HL-60/S4 treated with retinoic acid at 250 ng/mL for 4 days and 3 days (cell line): ENCODE measurements around the gene SLBP.

Experiments used
- in situ Hi-C: fragments of 300-500 bp; cut with MboI; formaldehyde crosslinking; loops from 2 replicates; pipeline ENCODE4 v1.7.0; 2022; ENCODE audit warnings: low sequenced_read_pairs

The SLBP gene

DNA sequence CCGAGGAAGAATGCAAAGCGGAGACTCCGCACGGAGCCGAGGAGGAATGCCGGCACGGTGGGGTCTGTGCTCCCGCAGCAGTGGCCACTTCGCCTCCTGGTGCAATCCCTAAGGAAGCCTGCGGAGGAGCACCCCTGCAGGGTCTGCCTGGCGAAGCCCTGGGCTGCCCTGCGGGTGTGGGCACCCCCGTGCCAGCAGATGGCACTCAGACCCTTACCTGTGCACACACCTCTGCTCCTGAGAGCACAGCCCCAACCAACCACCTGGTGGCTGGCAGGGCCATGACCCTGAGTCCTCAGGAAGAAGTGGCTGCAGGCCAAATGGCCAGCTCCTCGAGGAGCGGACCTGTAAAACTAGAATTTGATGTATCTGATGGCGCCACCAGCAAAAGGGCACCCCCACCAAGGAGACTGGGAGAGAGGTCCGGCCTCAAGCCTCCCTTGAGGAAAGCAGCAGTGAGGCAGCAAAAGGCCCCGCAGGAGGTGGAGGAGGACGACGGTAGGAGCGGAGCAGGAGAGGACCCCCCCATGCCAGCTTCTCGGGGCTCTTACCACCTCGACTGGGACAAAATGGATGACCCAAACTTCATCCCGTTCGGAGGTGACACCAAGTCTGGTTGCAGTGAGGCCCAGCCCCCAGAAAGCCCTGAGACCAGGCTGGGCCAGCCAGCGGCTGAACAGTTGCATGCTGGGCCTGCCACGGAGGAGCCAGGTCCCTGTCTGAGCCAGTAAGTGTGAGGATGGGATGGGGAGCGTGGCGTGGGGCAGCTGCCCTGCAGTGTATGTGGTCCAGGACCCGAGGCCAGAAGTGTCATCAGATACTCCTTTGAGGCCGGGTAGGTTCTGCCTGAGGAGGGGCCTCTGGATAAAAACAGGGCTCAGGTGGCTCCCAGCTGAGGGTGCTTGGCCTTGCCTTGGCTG lies 16.2 kb upstream of the SLBP start:
- in situ Hi-C loops: no loop called here

DNA sequence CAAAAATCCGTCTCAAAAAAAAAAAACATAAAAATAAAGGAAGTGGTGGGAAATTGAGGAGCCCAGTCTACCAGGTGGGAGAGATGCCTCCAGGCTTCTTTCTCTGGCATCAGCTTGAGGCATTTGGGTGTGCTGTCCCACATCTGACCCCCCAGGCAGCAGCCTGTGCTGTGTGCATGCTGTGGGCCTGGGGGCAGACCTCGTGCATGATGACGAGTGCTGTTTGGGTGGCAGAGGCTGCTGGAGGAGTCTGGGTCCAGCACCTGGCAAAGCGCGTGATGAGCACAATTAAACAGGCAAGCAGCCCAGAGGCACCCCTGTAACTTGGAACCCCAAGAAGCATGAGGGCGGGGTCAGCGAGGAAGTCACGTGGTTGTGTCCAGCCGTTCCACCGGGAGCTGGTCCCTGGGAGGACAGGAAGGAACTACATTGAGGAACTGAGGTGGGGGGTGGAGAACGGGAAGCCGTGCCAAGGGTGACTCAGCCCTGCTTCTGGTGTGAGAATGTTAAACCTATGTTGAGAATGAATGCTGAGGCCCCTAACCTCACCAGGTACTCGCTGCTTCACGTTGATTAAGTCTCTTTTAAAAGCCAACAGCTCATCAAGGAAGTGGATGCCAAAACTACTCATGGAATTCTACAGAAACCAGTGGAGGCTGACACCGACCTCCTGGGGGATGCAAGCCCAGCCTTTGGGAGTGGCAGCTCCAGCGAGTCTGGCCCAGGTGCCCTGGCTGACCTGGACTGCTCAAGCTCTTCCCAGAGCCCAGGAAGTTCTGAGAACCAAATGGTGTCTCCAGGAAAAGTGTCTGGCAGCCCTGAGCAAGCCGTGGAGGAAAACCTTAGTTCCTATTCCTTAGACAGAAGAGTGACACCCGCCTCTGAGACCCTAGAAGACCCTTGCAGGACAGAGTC lies 15.3 kb upstream of the SLBP start:
- in situ Hi-C loops: no loop called here

DNA sequence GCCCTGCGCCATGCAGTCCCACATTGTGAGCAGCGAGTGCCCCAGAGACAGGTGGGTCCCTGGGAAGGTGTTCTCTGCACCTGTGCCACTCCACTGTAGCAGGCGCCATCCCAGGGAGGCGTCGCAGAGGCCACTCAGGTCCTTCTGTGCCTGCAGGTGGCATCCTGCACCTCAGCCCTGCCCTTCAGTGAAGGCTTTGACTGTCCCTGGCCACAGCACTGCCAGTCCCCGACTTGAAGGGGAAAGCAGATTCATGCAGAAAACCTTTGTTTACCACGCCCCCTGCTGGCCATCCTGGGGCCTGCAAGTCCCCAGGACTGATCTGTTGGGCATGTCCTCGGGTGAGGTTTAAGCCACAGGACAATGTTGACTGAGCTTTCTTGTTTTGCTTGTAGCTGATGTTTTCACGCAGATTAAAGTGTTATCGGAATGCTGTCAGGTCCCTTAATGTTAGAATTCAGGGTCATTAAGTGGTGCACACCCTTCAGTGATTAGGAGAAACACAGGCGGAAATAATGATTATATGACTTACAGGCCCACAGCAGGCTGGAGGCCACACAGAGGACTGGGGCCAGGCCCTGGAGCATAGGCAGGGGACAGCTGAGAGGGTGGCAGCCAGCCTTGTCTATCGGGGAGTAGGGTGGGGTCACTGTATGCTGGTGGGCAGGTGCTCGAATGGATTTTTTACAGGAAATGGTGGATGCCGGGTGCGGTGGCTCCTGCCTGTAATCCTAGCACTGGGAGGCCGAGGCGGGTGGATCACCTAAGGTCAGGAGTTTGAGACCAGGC lies 14.2 kb upstream of the SLBP start:
- in situ Hi-C loops: no loop called here

DNA sequence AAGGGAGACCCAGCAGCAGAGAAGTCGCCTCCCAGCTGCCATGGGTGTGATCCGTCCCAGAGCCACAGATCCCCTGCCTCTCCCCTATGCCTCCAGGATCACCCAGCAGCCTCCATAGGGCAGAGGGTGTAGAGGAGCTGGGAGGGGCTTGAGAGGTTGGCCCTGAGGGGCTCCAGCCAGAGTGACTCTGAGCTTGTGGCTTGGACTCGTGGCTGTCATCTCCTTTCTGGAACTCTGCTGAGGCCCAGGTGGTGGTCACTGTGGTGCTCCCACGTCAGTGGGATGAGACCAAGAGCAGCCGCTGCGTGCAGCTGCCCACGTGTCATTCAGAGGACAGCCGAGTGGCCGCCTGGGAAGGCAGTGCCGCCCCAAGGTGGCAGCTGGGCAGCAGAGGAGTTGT lies 13.4 kb upstream of the SLBP start:
- in situ Hi-C loops: no loop called here

DNA sequence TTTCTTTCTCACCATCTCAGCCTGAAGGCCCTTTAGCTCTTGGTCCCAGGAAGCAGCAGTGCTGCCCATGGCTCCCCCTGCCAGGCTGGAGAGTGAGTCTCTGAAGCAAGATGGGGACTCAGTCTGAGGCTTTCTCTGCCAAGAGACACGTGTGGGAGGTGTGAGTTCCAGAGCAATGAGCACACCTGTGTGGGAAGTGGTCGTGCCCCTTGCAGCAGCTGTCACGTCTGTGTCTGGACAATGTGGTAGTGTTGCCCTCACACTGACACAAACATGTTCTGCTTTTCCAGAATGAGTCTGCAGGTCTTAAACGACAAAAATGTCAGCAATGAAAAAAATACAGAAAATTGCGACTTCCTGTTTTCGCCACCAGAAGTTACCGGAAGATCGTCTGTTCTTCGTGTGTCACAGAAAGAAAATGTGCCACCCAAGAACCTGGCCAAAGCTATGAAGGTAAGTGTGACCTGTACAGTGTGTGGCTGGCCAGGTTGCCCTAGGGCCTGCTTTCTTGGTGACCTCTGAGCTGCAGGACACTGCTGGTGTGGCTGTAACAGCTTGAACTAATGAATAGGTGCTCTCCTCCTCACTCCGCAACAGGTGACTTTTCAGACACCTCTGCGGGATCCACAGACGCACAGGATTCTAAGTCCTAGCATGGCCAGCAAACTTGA lies 11.1 kb upstream of the SLBP start:
- in situ Hi-C loops: no loop called here

DNA sequence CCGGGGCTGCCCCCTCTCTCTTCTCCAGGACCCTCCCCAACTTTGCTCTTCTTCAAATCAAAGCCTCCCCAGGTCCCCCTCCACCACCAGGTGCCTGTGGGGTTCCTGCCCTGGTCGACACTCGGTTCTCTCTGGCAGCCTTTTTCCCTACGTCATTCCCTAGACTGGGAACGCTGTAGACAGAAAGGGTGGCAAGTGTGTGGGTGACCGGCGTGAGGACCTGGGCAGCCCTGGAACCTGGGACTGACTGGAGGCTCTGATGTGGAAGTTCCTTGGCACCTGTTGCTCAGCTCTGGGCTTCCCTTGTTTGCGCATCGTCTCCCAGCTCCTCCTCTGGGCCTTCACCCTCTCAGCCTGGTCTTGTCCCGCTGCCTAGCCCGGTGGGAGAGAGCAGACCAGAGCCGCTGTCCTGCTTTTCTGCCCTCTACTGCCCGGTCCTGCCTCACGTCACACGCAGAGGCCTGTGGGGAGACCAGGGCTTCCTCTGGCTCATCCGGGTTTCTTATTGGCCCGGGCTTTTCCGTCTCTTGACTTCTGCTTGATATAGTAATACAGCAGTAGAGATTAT lies 10.5 kb upstream of the SLBP start:
- in situ Hi-C loops: no loop called here

DNA sequence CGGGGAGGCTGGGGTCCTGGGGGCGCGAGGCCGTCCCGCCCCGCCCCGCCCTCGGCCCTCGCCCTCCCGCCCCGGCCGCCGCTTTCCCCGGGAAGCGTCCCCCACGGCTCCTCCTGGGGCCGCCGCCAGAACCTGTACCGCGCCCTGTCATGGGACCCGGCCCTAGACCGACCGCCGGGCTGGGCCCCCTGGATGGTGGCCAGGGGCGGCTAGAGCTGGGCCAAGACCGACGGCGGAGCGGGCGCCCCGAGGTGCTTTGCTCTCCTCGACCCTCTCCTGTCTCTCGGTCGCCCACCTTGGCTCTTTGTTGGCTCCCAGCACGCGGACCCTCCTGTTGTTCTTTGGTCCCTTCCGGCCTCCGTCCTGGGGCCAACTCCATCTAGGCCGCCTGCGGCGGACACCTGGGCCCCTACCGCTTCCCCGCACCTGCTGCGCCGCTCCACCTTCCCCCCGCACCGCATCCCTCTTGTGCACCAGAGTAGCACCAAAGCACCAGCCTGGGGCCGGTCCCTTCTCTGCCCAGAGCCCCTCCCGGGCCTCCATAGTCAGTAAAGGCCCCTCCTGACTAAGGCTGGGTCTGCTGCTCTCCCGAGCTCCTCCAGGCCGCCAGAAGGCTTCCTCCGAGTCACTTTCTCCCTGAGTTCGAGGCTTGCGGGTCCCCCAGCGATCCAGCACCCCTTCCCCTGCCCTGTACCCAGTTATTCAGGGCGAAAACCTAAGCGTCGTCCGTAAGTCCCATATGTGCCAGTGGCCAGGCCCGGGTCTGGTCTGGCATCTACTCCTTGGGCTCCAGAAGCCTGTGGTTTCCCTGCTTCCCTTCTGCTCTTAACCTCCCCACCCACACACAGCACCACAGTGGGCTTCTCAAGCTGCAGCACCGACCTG lies 9.8 kb upstream of the SLBP start:
- in situ Hi-C loops: no loop called here

DNA sequence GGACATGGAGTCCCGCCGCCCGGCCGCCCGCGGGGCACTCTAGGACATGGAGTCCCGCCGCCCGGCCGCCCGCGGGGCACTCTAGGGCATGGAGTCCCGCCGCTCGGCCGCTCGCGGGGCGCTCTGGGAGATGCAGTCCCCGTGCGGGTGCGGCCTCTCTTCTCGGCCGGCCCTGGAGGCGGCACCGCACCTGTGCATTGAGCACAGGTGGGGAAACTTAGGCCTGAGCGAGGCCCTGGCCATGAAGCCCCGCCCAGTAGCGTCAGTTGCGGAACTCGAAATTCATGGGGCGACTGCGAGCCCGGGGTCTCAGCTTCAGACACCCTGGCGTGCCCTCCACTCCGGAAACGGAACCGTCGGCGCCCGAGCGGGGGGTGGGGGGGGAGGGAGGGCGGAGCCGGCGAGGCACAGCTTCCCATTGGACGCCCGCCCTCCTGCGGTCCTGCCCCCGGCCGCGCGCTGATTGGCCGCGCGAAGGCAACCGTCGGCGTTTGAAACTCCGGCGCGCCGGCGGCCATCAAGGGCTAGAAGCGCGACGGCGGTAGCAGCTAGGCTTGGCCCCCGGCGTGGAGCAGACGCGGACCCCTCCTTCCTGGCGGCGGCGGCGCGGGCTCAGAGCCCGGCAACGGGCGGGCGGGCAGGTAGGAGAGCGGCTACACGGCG lies 9.0 kb upstream of the SLBP start, which contains the start of the genes TACC3 and TMEM129:
TACC3 (plus strand) TSS at position 519 of the 663 bp plus-strand sequence. CDS start 1,901 bp downstream, outside the sequence.
TMEM129 (minus strand) TSS at position 321 of the 663 bp plus-strand sequence. CDS start 486 bp downstream, outside the sequence.
- in situ Hi-C loops: no loop called here

DNA sequence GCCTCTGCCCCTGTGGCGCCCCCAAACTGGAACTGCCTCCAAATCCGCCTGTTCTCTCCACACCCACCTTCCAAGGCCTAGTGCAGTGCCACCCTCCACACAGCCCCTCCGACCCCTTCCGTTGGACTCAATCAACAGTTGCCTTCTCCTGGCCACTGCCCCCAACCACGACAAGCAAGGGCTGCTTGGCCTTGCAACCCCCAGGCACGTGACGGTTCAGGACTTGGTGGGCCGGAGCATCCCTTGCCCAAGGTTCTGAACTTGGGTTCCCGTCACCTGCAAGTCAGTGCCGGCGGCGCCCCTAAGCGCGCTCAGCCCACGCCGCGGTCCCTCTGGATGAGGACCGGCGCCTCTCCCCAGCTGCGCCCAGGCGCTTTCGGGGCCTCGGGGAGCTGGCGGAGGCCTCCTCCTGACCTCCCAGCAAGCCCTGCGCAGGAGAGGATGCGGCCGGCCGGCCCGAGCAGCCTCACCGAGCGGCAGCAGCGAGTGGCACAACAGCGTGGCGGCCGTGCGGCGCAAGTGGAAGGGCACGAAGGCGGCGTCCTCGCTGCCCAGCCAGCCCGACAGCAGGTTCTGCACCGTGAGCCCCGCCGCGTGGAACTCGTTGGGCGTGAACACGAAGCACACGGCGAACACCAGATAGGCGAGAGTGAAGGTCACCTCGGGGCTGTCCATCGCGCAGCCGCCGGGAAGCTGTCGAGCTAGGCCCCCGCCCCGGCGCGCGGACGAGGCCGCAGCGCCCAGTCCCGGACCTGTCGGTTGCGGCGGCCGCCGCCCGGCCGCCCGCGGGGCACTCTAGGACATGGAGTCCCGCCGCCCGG lies 8.3 kb upstream of the SLBP start:
- in situ Hi-C loops: no loop called here

DNA sequence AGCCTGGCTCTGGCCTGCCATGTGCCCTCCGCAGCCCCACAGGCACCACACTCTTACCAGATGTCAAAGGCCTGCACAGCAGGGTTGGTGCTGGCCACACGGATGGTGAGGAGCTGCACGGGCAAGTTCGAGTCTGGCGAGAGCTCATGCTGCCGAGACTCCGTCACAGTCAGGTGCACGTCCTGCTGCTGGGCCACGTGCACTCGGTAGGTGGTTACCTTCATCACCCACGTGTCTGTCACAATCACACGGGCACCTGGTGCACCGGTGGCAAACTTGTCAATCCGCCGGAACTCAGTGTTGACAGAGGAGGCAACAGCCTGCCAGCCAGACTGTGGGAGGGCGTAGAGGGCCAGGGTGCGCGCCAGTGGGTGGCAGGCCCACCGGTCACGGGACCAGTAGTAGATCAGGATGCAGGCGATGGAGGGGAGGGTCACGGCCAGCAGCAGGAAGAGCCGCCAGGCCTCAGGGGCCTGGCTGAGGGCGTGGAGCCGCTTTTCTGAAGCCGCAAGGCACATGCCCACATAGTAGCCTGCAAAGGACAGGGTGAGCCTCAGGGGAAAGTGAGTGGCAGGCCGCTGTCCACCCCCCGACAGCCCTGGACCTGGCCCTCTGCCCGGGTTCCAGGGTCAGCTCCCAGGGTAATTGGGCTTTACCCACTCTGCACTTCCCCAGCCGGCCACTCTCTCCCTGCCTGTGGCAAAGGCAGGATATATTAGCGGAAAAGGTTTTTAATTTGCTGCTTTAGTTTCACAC lies 6.2 kb upstream of the SLBP start:
- in situ Hi-C loops: no loop called here

DNA sequence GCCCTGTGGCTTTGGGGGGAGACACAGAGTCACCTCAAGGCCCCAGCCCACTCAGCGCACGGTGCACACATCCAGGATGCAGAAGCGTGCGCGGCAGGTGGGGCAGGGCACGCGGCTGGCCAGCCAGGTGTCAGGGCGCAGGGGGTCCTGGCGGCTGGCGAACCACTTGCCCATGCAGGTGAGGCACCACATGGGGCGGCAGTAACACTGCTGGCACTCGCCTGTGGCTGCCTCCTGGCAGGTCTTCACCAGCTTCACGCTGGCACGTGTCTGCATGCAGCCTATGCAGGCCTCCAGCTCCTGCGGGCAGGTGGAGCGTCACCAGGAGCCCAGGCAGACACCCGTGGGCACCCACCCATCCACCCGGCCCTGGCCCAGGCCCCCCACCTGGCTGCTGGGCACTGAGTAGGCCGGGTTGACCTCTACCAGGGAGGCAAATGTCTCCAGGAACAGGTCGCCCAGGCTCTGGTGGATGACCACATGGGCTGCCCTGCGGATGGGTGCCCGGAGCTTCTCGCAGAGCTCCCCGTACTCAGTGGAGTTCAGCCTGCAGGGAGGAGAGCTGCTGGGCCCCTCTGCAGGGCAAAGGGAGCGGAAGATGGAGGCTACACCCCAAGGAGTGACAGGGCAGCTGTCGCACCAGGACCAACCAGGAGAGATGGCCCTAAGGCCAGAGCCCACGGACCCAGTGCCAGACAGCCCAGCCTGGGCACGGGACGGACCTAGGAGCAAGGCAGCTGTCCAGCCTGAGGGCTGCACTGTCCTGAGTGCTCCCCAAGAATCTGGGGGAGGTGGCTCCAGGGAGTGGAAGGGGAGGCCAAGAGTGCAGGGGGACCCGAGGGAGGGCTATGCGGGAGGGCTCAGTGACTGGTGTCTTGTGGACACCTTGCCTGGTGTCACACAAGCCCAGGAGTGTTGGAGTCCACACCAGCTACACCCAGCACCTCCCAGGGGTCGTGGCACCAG lies 5.3 kb upstream of the SLBP start:
- in situ Hi-C loops: no loop called here

DNA sequence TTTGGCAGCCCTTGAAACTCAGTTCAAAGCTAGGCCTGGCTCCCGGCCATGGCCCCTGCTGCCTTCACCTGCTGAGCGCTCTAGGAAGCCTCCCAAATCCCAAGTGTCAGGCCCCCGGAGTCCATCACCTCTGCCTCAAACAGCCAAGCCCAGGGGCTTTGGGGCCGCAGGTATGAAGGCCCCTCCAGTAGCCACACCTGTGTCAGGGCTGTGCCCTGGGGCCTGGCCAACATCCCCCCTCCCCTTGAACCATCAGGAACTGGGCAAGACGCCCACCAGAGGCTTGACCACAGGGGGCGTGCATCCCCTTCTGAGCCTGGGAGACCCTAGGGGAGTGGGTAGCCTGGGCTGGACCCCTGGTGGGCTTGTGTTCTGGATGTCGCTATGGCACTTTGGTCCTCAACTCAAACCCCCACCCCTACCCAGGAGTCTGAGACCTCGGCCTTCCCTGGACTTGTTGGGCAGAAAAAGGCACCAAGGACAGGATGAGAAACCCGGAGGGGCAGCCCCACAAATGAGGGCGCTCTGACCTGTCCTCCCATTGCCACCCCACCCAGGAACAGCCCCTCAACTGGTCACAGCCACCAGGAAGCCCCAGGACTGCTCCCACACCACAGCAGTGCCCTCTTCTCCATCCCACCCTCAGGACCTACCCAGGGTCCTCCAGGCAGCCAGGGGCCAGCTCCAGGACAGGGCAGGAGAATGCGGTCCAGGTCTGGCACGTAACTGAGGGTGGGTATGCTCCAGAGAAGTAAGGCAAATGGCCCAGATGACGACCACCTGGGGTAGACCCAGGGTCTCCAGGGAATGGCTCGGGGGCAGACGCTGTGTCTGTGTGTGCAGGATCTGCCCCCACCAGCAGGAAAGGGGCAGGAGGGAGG lies 4.2 kb upstream of the SLBP start:
- in situ Hi-C loops: no loop called here

DNA sequence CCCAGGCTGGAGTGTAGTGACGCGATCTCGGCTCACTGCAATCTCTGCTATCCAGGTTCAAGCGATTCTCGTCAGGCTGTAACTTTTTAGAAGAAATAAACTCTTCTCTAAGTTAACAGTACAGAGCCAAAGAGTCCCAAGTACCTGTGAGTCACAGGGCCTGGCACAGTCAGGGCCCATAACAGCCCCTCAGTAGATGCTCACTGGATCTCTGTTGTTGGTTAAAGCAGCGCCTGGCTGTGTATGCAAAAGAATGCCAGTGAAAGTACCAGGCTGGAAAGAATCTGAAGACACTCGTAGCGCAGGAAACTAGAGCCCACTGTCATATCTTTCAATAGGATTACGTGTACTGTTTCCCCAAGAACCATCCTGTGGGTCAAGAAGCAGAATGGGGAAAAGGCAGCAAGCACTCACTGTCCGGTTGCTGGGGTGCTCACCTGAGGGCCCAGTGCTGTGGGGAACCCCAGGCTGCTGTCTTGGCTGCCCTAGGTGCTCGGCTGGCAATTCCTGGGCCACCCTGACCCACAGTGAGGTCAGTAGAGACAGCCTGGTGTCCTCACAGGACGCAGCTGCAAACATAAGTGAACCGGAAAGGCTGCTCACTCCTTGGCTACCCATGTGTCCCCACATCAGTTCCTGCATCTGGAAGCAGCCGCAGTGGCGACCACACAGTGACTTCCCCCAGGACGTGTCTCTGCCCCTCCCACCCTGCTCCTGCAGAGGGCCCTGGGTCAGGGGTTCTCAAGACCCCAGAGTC lies 3.1 kb upstream of the SLBP start:
- in situ Hi-C loops: no loop called here
